Progenitor cell of endocrine pancreas (in vitro differentiated cells): ENCODE results near the gene WDFY2. TPM values are rescaled to one million over a fixed set of nuclear protein-coding genes. Genes with fewer than 3 reads are reported as not detected.

Source experiments
- DNase-seq: peaks from one replicate; pipeline ENCODE4 v3.0.0; 2021; ENCODE audit warnings: low spot score; ENCODE audit not compliant: unreplicated experiment
- H3K27ac Mint-ChIP-seq: 2 replicates; pipeline ENCODE4 v1.8.0; 2021; ENCODE audit warnings: mild to moderate bottlenecking, moderate library complexity, mixed read lengths
- H3K27me3 Mint-ChIP-seq: 2 replicates; pipeline ENCODE4 v1.8.0; 2021; ENCODE audit warnings: mixed read lengths
- H3K36me3 Mint-ChIP-seq: 2 replicates; pipeline ENCODE4 v1.8.0; 2022; ENCODE audit warnings: mixed read lengths; ENCODE audit not compliant: insufficient read depth
- H3K4me1 Mint-ChIP-seq: 2 replicates; pipeline ENCODE4 v1.8.0; 2021; ENCODE audit warnings: low read depth, mixed read lengths
- H3K4me3 Mint-ChIP-seq: 2 replicates; pipeline ENCODE4 v1.8.0; 2021; ENCODE audit warnings: low read depth, mild to moderate bottlenecking, moderate library complexity, mixed read lengths
- H3K9me3 Mint-ChIP-seq: 2 replicates; pipeline ENCODE4 v1.8.0; 2021; ENCODE audit warnings: low read depth, mixed read lengths
- total RNA-seq: library from RNA; stranded (reverse); gene quantifications from 2 replicates; pipeline ENCODE4 v1.2.1, GENCODE V29; 2021
- TF ChIP-seq, protein P1 (sequence below): fragments of 200-600 bp; sonication (generic); IDR thresholded peaks from one replicate; pipeline ENCODE4 v1.5.0; 2021; ENCODE audit warnings: antibody characterized with exemption, mild to moderate bottlenecking; ENCODE audit not compliant: unreplicated experiment

WDFY2 gene
- total RNA-seq, 1 donor from 2014 or later, result 17.2 TPM

DNA sequence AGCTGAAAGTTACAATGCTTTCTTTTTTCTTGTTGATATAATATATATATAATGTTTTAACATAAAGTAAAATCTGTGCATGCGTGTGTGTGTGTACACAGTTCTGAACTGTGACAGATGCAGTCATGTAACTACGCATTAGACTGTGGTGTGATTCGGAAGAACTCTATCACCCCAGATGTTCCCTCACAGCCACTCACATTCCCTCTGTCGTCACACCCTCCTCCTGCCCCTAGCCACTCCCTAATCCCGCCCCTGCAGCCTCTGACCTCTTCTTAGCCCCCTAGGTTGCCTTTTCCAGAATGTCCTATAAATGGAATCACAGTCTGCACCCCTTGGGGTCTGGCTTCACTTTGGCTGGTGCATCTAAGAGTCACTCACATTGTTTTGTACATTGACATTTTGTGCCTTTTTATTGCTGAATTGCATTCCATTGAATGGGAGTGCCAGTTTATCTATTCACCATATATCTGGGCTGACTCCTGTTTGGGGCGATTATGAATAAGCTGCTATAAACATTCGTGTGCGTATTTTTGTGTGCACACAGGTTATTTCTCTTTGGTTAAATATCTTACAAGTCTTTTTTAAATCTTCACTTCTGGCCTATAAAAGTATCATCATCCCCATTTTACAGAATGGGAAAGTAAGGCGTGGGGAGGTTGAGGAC, 199.3 kb downstream of the WDFY2 start:
- TF ChIP-seq, protein P1, sequence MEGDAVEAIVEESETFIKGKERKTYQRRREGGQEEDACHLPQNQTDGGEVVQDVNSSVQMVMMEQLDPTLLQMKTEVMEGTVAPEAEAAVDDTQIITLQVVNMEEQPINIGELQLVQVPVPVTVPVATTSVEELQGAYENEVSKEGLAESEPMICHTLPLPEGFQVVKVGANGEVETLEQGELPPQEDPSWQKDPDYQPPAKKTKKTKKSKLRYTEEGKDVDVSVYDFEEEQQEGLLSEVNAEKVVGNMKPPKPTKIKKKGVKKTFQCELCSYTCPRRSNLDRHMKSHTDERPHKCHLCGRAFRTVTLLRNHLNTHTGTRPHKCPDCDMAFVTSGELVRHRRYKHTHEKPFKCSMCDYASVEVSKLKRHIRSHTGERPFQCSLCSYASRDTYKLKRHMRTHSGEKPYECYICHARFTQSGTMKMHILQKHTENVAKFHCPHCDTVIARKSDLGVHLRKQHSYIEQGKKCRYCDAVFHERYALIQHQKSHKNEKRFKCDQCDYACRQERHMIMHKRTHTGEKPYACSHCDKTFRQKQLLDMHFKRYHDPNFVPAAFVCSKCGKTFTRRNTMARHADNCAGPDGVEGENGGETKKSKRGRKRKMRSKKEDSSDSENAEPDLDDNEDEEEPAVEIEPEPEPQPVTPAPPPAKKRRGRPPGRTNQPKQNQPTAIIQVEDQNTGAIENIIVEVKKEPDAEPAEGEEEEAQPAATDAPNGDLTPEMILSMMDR, result no peak
- no peak for DNase-seq
- H3K9me3 Mint-ChIP-seq, result no peaks in the 10 kb centered on the region
- H3K27ac Mint-ChIP-seq, result no peak overlapping the region
- H3K4me1 Mint-ChIP-seq, result peaks cover 2% of the 10 kb centered on the region
- no peaks in the 10 kb centered on the region for H3K27me3 Mint-ChIP-seq
- H3K36me3 Mint-ChIP-seq, result peaks cover 1% of the 10 kb centered on the region
- no peak overlapping the region for H3K4me3 Mint-ChIP-seq

DNA sequence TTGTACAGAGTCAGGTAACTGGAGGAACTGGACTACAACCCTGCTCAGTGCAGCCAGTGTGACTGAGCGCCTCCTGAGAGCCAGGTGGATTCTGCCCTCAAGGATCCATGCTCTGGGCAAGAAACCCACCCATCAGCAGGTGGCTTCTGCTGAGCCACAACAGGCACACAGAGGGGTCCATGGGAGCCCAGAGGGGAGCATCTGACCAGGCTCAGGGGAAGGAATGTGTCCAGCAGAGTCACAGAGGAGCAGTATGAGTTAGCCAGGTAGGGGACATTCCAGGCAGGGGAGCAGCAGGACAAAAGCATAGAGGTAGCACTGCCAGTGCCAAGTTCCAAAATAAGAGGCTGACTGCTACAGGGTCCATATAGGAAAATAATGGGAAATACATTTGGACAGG, 199.8 kb downstream of the WDFY2 start:
- Mint-ChIP-seq H3K27me3 (no peaks in the 10 kb centered on the region), H3K36me3 (peaks cover 3% of the 10 kb centered on the region), H3K27ac (no peak overlapping the region), H3K4me3 (no peak overlapping the region), H3K4me1 (peaks cover 2% of the 10 kb centered on the region), H3K9me3 (no peaks in the 10 kb centered on the region)
- TF ChIP-seq, protein P1, result no peak
- DNase-seq, result no peak

DNA sequence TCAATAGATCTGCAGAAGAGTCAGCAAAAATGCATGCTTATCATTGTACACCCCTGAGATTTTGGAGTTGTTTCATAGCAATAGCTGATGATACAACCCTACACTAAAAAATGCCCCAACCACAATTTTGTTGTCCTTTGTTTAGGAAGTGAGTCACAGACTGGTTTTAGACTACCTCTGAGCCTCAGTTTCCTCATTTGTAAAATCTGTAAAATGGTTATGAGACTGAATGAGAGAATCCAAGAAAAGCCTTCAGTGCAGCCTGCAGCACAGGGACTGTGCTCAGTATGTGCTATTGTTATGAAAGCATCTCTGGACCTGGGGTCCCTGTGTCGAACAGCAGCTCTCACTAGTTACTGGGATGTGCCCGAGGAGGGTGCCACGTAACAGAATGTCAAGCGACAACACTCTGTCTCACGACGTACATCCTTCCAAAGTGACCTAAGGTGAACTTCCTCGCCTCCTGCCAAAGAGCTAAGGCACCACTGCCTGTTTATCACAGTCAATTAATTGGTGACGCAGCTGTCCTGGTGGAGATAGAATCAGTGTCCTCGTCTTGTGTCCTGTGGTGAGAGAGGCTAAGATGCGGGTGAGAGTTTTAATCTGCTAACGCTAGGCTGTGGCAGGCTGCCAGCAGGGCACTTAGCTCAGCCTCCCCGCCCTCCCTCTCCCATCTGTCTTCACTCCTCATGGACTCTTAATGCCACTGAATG, 201.6 kb downstream of the WDFY2 start:
- TF ChIP-seq, protein P1, result no peak
- Mint-ChIP-seq H3K4me1 (peaks cover 2% of the 10 kb centered on the region), H3K9me3 (no peaks in the 10 kb centered on the region), H3K27ac (no peak overlapping the region), H3K36me3 (peaks cover 2% of the 10 kb centered on the region), H3K27me3 (no peaks in the 10 kb centered on the region), H3K4me3 (no peak overlapping the region)
- DNase-seq, result no peak

- no peak overlapping the region for H3K4me3 Mint-ChIP-seq
- peaks cover 2% of the 10 kb centered on the region for H3K4me1 Mint-ChIP-seq
- peaks cover 2% of the 10 kb centered on the region for H3K36me3 Mint-ChIP-seq
- TF ChIP-seq, protein P1, result no peak
- no peaks in the 10 kb centered on the region for H3K9me3 Mint-ChIP-seq
- H3K27me3 Mint-ChIP-seq, result no peaks in the 10 kb centered on the region
- DNase-seq, result no peak
- no peak overlapping the region for H3K27ac Mint-ChIP-seq
Measured at GRCh38 chr13:51786425-51787265, 202.4 kb downstream of the WDFY2 start.

- Mint-ChIP-seq H3K27me3 (no peaks in the 10 kb centered on the region), H3K9me3 (no peaks in the 10 kb centered on the region), H3K4me1 (no peaks in the 10 kb centered on the region), H3K4me3 (no peak overlapping the region), H3K27ac (no peak overlapping the region), H3K36me3 (peaks cover 4% of the 10 kb centered on the region)
- TF ChIP-seq, protein P1, result no peak
- DNase-seq, result no peak
Measured at GRCh38 chr13:51793570-51794271, 209.5 kb downstream of the WDFY2 start.
